Activated CD4-positive, alpha-beta T cell treated with anti-CD3 and anti-CD28 coated beads, Interleukin-2, amount 10 ng/mL, durations not matched to agents 24 days and 14 days (primary cell): ENCODE measurements around the gene SOCS7. TPM values are rescaled to one million over a fixed set of nuclear protein-coding genes. Genes with fewer than 3 reads are reported as not detected.

ENCODE experiments used
- DNase-seq: peaks from one replicate; pipeline ENCODE4 v3.0.0; 2022
- H3K27ac Mint-ChIP-seq: one replicate; pipeline ENCODE4 v1.8.0; 2022; ENCODE audit warnings: mild to moderate bottlenecking, mixed read lengths
- H3K27me3 Mint-ChIP-seq: one replicate; pipeline ENCODE4 v1.8.0; 2022; ENCODE audit warnings: mixed read lengths
- H3K36me3 Mint-ChIP-seq: one replicate; pipeline ENCODE4 v1.8.0; 2022; ENCODE audit warnings: low read depth, mild to moderate bottlenecking, mixed read lengths
- H3K4me1 Mint-ChIP-seq: one replicate; pipeline ENCODE4 v1.8.0; 2021; ENCODE audit warnings: mixed read lengths
- H3K4me3 Mint-ChIP-seq: one replicate; pipeline ENCODE4 v1.8.0; 2022; ENCODE audit warnings: mild to moderate bottlenecking, moderate library complexity, mixed read lengths
- H3K9me3 Mint-ChIP-seq: one replicate; pipeline ENCODE4 v1.8.0; 2021; ENCODE audit warnings: mixed read lengths
- intact Hi-C: fragments of 100-400 bp; cut with micrococcal nuclease; formaldehyde crosslinking; loops from one replicate; pipeline ENCODE4 v1.15.1; 2023
- total RNA-seq: library from RNA; stranded (reverse); gene quantifications from 2 replicates; pipeline ENCODE4 v1.2.3, GENCODE V29; 2022

The SOCS7 gene
- total RNA-seq, 1 donor from 2014 or later = 31.2 TPM

DNA sequence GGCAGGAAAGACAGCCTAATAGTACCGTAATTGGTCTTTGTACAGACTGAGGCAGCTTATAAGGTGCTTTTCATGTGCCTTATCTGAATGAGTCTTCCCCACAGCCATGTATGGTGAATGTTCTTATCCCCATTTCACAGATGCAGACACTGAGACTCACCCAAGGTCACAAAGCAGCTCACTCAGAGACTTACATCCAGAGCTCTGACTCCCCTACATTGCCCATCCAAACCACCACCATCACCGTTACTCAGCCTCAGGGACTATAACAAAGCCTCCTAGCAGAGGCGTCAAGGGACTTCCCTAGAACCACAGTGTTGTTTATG, 7.3 kb upstream of the SOCS7 start:
- Mint-ChIP-seq H3K36me3 (no peaks in the 10 kb centered on the region), H3K4me1 (peaks cover 3% of the 10 kb centered on the region), H3K27me3 (peaks cover 4% of the 10 kb centered on the region), H3K27ac (no peak overlapping the region), H3K4me3 (no peak overlapping the region), H3K9me3 (no peaks in the 10 kb centered on the region)
- no peak for DNase-seq
- intact Hi-C loops = no loop called here

DNA sequence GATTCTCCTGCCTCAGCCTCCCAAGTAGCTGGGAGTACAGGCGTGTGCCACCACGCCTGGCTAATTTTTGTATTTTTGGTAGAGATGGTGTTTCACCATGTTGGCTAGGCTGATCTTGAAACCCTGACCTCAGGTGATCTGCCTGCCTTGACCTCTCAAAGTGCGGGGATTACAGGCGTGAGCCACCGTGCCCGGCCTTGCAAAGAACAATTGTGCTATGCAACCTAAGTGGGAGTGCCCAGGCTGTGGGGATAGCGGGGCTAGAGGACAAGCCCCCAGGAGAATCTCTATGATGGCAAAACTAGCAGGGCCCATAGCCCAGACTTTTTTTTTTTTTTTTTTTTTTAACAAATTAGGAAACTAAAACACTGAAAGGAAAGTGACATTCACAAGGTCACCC, 5.9 kb upstream of the SOCS7 start:
- Mint-ChIP-seq H3K9me3 (no peaks in the 10 kb centered on the region), H3K27me3 (peaks cover 4% of the 10 kb centered on the region), H3K36me3 (no peaks in the 10 kb centered on the region), H3K4me3 (no peak overlapping the region), H3K4me1 (peaks cover 9% of the 10 kb centered on the region), H3K27ac (no peak overlapping the region)
- intact Hi-C loops = no loop called here
- no peak for DNase-seq

DNA sequence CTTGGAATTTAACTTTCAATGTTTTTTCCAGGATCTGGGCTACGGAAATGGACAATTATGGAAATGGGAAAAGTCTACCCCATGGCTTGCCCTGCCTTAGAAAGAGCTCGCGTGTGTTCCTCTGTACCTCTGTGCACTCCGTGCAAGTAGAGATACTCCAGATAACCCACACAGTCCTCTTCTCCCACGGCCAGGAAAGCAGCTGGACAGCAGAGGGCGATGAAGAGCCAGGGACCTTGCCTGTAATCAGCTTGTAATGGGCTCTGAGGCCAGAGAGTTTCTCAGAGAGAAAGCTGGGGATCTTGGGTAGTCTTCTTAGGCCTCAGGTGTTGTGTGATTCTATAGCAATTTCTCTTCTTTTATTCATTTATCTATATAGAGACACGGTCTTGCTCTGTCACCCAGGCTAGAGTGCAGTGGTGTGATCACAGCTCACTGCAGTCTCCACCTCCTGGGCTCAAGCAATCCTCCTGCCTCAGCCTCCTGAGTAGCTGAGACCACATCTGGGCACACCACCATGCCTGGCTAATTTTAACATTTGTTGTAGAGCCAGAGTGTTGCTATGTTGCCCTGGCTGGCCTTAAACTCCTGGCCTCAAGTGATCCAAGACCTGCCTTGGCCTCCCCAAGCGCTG, 2.4 kb upstream of the SOCS7 start:
- no peak overlapping the region for H3K4me3 Mint-ChIP-seq
- intact Hi-C loops = loop anchor here (1.0 kb wide), 1 partner anchor 65 kb away; no protein-coding TSS in a partner anchor
- no peaks in the 10 kb centered on the region for H3K9me3 Mint-ChIP-seq
- H3K27ac Mint-ChIP-seq = no peak overlapping the region
- peak; percentile 96 for DNase-seq
- H3K27me3 Mint-ChIP-seq = no peaks in the 10 kb centered on the region
- peaks cover 25% of the 10 kb centered on the region for H3K4me1 Mint-ChIP-seq
- peaks cover 3% of the 10 kb centered on the region for H3K36me3 Mint-ChIP-seq

DNA sequence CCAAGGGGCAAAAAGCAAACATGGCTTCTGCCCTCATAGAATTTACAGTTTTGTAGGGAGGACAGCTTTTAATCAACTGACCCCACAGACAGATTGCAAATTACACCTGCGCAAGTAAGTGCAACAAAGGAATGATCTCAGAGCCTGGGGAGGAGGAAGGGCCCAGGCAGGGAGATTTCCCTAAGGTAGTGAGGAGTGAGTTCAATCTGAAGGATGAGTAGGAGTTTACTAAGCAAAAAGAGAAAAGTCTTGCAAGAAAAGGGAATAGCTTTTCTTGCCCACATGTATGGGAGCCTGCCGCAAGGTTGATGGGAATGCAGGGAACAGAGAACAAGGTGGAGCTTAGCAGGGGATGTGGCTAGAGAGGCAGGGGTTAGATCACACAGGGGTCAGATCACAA, 1.6 kb upstream of the SOCS7 start:
- Mint-ChIP-seq H3K4me1 (peaks cover 33% of the 10 kb centered on the region), H3K27ac (no peak overlapping the region), H3K27me3 (no peaks in the 10 kb centered on the region), H3K9me3 (no peaks in the 10 kb centered on the region), H3K4me3 (peak overlapping the region; percentile 34), H3K36me3 (peaks cover 6% of the 10 kb centered on the region)
- intact Hi-C loops = loop anchor here (10.0 kb wide), 1 partner anchor 145 kb away; no protein-coding TSS in a partner anchor
- DNase-seq = no peak

DNA sequence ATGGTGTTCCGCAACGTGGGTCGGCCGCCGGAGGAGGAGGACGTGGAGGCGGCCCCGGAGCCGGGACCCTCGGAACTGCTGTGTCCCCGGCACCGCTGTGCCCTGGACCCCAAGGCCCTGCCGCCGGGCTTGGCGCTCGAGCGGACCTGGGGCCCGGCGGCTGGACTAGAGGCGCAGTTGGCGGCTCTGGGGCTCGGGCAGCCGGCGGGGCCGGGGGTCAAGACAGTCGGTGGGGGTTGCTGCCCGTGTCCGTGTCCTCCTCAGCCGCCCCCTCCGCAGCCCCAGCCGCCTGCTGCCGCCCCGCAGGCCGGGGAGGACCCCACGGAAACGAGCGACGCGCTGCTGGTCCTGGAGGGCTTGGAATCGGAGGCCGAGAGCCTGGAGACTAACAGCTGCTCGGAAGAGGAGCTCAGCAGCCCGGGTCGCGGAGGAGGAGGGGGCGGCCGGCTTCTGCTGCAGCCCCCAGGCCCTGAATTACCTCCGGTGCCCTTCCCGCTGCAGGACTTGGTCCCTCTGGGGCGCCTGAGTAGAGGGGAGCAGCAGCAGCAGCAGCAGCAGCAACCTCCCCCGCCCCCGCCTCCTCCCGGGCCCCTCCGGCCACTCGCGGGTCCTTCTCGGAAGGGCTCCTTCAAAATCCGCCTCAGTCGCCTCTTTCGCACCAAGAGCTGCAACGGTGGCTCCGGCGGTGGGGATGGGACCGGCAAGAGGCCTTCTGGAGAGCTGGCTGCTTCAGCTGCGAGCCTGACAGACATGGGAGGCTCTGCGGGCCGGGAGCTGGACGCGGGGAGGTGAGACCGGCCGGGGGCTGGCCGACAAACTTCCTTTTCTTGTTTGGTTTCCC, 821 bp downstream of the SOCS7 start:
- H3K4me3 Mint-ChIP-seq = peak overlapping the region; percentile 81
- H3K4me1 Mint-ChIP-seq = peaks cover 43% of the 10 kb centered on the region
- no peaks in the 10 kb centered on the region for H3K9me3 Mint-ChIP-seq
- DNase-seq = peak; percentile 77
- intact Hi-C loops = loop anchor here (10.0 kb wide), 1 partner anchor 142 kb away; no protein-coding TSS in a partner anchor
- no peaks in the 10 kb centered on the region for H3K27me3 Mint-ChIP-seq
- peaks cover 10% of the 10 kb centered on the region for H3K36me3 Mint-ChIP-seq
- H3K27ac Mint-ChIP-seq = no peak overlapping the region

DNA sequence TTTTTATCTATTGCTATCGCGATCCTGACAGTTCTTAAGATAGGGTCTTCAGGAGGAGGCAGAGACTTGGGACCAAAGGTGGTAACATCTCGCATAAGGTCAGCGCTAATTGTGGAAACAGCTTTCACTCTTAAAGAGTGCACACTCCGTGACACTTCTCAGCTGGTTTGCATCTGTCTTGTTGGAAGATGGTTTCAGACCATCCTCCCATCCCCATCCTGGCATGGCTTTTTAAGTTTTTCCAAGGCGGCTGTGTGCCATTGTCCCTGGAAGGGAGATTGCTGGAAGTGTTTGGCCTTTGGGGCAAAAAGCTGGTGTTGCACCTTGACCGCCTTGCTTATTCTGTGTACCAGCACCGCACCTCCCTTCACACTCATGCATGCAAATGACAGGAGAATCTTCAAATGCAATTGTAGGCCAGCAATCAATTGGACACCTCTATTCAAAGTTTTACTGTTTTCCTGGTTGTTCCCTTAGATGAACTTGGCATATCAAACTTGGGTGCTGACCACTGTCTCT, 1.5 kb downstream of the SOCS7 start:
- DNase-seq = no peak
- H3K36me3 Mint-ChIP-seq = peaks cover 10% of the 10 kb centered on the region
- H3K27ac Mint-ChIP-seq = no peak overlapping the region
- peaks cover 45% of the 10 kb centered on the region for H3K4me1 Mint-ChIP-seq
- intact Hi-C loops = loop anchor here (10.0 kb wide), 1 partner anchor 142 kb away; no protein-coding TSS in a partner anchor
- no peaks in the 10 kb centered on the region for H3K9me3 Mint-ChIP-seq
- no peaks in the 10 kb centered on the region for H3K27me3 Mint-ChIP-seq
- H3K4me3 Mint-ChIP-seq = peak overlapping the region; percentile 81

DNA sequence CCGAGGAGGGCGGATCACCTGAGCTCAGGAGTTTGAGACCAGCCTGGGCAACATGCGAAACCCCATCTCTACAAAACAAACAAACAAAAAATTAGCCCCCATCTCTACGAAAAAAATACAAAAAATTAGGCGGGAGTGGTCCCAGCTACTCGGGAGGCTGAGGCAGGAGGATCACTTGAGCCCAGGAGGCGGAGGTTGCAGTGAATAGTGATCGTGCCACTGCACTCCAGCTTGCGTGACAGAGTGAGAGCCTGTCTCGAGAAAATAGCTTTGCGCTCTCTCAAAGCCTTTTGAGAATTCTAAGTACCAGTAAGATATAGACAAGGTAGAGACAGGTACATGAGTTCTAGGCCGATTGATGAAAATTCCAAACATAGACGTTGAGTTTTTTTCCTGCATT, 2.0 kb downstream of the SOCS7 start:
- Mint-ChIP-seq H3K4me3 (peak overlapping the region; percentile 81), H3K9me3 (no peaks in the 10 kb centered on the region), H3K27me3 (no peaks in the 10 kb centered on the region), H3K27ac (no peak overlapping the region), H3K36me3 (peaks cover 10% of the 10 kb centered on the region), H3K4me1 (peaks cover 45% of the 10 kb centered on the region)
- intact Hi-C loops = loop anchor here (10.0 kb wide), 1 partner anchor 141 kb away; no protein-coding TSS in a partner anchor
- no peak for DNase-seq

DNA sequence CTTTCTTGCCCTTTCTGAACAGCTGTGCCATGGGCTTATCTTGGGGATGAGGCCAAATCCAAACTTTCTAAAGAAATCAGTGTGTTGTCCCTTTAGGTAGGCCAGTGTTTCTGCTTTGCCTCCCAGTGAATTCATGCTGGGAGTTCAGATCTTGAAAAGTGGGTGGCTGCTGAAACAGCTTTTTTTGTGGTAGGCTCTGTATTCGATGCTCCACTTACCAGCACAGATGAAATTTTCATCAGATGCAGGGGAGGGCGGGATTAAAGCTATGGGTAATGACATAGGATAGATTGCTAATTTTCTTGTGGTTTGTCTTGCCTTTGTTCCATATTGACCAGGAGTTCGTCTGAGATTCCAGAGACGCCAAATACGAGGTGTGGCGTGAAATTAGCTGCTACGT, 2.8 kb downstream of the SOCS7 start:
- Mint-ChIP-seq H3K4me1 (peaks cover 42% of the 10 kb centered on the region), H3K9me3 (no peaks in the 10 kb centered on the region), H3K4me3 (peak overlapping the region; percentile 6), H3K27ac (no peak overlapping the region), H3K27me3 (no peaks in the 10 kb centered on the region), H3K36me3 (peaks cover 10% of the 10 kb centered on the region)
- intact Hi-C loops = loop anchor here (10.0 kb wide), 1 partner anchor 140 kb away; no protein-coding TSS in a partner anchor
- DNase-seq = no peak

DNA sequence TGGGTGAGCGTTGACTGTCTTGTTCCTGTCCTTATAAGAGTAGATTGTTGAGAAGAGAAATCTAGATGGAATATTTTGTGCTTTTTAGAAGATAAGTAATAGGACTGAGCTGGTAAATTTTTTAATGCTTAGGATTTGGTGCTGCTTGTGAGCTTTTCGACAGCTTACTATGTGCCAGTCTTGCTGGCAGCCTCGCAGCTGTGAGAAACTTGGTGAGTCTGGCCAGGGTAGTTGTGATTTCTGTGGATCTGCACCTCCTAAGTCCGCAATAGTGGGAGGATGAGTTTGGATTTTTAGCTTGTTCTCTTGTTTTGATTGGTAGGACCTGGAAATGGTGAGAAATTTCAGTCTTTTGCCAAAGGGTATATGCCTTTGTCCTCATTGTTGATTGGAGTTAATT, 3.6 kb downstream of the SOCS7 start:
- H3K4me1 Mint-ChIP-seq = peaks cover 39% of the 10 kb centered on the region
- H3K36me3 Mint-ChIP-seq = peaks cover 10% of the 10 kb centered on the region
- H3K27me3 Mint-ChIP-seq = no peaks in the 10 kb centered on the region
- intact Hi-C loops = loop anchor here (10.0 kb wide), 1 partner anchor 140 kb away; no protein-coding TSS in a partner anchor
- no peak overlapping the region for H3K27ac Mint-ChIP-seq
- no peaks in the 10 kb centered on the region for H3K9me3 Mint-ChIP-seq
- DNase-seq = no peak
- no peak overlapping the region for H3K4me3 Mint-ChIP-seq

DNA sequence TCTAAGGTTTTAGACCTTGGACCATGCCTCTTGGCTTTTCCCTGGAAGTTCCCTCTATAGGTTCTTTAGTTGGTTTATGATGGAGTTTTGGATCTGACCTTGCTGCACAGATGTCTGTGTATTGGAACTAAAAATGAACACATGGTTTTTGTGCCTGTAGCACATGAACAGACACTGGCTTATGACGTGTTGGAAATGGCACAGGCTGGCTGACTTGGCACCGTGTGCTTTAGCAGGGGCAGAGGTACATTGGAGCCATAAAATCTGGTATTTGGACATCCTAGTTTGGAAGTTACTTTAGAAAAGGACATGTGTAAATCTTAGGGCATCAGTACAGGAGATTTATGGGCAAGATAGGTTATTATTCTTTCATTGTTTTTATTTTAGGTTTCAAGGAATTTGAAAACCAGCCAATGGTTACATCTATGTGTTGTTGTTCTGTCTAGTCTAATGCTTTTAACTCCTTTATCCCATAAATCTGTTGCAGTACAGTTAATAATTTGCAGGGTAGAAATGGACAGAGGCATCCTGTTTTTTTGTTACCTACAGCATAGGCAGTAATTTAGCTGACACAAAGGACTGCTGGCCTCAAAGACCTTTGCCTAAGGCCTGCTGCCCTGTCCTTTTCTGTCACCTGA, 6.0 kb downstream of the SOCS7 start:
- no peaks in the 10 kb centered on the region for H3K27me3 Mint-ChIP-seq
- peaks cover 30% of the 10 kb centered on the region for H3K4me1 Mint-ChIP-seq
- peaks cover 10% of the 10 kb centered on the region for H3K36me3 Mint-ChIP-seq
- intact Hi-C loops = loop anchor here (10.0 kb wide), 1 partner anchor 137 kb away; no protein-coding TSS in a partner anchor
- no peak for DNase-seq
- no peak overlapping the region for H3K4me3 Mint-ChIP-seq
- no peaks in the 10 kb centered on the region for H3K9me3 Mint-ChIP-seq
- no peak overlapping the region for H3K27ac Mint-ChIP-seq

DNA sequence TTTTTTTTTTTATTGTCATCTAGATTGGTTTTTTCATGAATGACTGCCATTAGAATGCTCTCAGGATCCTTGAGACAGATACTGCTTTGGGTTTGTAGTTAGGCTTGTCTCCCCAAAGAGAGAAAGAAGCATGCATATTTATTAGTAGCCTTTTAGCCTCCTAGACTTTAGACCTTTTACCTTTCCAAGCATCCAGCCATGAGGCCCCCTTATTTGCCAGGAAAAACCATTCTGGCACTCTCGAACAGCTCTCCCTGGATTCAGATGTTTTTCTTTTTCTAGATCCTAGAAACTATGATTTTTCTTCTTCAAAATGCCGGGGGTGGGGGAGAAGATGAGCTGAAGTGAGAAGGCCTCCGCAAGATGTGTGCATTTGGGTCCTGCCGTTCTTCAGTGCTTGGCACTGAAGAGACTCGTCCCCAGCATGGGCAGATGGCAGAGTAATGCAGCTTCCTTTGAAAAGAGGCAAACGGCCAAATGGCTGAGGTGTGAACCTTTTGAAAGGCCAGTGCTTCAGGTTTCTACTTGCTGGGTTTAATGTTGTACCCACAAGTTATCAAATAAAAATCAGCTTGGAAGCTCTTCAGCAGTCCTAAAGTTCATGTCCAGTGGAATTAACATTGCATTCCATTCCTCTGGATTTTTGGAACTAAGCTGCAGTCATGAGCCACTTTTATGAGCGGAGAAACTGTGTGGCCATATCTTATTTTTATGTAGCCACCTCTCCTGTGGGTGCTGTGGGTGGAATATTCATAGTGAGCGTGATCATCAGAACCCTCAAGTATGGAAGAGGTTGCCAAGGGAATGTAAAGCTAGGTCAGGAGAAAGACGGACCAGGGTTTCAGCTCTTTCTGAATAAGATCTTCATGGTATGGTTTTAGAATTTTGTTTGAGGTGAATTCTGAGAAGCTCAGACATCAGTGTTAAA, 7.2 kb downstream of the SOCS7 start:
- no peak overlapping the region for H3K4me3 Mint-ChIP-seq
- no peak for DNase-seq
- H3K36me3 Mint-ChIP-seq = peaks cover 9% of the 10 kb centered on the region
- no peak overlapping the region for H3K27ac Mint-ChIP-seq
- no peaks in the 10 kb centered on the region for H3K27me3 Mint-ChIP-seq
- no peaks in the 10 kb centered on the region for H3K9me3 Mint-ChIP-seq
- intact Hi-C loops = loop anchor here (10.0 kb wide), 1 partner anchor 136 kb away; no protein-coding TSS in a partner anchor
- peaks cover 22% of the 10 kb centered on the region for H3K4me1 Mint-ChIP-seq

DNA sequence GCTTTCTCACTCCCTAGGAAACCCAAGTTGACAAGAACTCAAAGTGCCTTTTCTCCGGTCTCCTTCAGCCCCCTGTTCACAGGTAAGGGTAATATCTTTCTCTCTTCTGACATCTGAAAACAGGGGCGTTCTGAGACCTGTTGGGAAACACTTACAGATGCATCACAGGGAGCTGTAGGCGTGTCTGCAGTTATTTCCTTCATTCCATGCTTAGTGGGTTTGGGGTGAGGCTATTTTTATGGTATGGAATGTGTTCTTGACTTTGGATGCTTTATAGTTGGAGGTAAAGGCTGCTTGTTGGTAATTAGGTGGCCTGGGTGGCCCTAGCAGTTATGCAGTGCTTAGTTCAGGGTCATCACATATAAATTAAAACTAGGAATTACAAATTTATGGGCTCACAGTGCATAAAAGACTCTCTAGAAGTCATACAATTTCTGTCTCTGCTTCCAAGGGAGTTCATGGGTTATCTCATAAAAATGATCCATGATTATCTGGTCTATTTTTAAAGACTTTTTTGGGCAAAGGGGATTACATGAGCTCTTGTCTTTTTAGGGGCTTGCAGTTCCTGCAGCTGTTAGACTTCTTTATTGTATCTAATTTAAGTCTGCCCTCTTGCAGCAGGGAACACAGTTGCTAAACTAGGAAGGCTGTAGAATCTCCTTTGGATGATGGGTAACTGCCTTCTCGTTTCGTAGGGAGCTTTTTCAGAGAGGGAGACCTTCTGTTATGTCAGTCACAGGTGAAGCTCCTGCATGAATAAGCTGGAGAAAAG, 10.2 kb downstream of the SOCS7 start:
- Mint-ChIP-seq H3K4me3 (no peak overlapping the region), H3K36me3 (peaks cover 2% of the 10 kb centered on the region), H3K27me3 (no peaks in the 10 kb centered on the region), H3K9me3 (no peaks in the 10 kb centered on the region), H3K27ac (no peak overlapping the region), H3K4me1 (peaks cover 6% of the 10 kb centered on the region)
- DNase-seq = no peak
- intact Hi-C loops = no loop called here
